22Rv1 (cell line): ENCODE results near the gene CRYBB2.

Experiments
- ZFX ChIP-seq: fragments of 450-650 bp; IDR thresholded peaks from 2 replicates; pipeline ENCODE4 v1.6.1; 2017; ENCODE audit warnings: antibody characterized with exemption, borderline replicate concordance
- TF ChIP-seq, protein P1 (sequence below): fragments of 450-650 bp; IDR thresholded peaks from 2 replicates; pipeline ENCODE4 v1.5.1; 2017; ENCODE audit warnings: mild to moderate bottlenecking

DNA sequence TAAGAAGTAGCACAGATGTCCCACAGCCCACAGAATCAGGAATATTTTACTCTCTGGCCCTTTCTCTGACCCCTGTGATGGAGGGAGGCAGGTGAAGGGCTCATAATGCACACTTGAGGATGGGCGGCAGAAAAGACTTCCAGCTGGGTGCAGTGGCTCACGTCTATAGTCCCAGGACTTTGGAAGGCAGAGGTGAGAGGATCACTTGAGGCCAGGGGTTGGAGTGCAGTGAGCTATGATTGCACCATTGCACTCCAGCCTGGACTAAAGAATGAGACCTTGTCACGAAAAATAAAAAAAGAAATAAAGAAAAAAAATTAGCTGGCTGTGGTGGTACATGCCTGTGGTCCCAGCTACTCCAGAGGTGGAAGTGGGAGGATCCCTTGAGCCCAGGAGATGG, 33.3 kb upstream of the CRYBB2 start:
- TF ChIP-seq, protein P1, sequence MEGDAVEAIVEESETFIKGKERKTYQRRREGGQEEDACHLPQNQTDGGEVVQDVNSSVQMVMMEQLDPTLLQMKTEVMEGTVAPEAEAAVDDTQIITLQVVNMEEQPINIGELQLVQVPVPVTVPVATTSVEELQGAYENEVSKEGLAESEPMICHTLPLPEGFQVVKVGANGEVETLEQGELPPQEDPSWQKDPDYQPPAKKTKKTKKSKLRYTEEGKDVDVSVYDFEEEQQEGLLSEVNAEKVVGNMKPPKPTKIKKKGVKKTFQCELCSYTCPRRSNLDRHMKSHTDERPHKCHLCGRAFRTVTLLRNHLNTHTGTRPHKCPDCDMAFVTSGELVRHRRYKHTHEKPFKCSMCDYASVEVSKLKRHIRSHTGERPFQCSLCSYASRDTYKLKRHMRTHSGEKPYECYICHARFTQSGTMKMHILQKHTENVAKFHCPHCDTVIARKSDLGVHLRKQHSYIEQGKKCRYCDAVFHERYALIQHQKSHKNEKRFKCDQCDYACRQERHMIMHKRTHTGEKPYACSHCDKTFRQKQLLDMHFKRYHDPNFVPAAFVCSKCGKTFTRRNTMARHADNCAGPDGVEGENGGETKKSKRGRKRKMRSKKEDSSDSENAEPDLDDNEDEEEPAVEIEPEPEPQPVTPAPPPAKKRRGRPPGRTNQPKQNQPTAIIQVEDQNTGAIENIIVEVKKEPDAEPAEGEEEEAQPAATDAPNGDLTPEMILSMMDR = no peak
- TF ChIP-seq ZFX = no peak
